K562 (cell line): ENCODE measurements around the gene DXO. TPM values are rescaled to one million over a fixed set of nuclear protein-coding genes. Genes with fewer than 3 reads are reported as not detected.

Source experiments
- ATAC-seq: fragments of 200-7000 bp; cut with Tn5 transposase; 3 replicates; pipeline ENCODE4 v1.9.1; 2020; ENCODE audit warnings: moderate library complexity
- BruUV-seq: library from RNA; stranded (reverse); fragments of 400-500 nt; replicated peaks from 2 replicates; lab custom pipeline; 2021; lab: Mats Ljungman, UMichigan
- CTCF ChIA-PET: fragments of 300-600 bp; formaldehyde crosslinking; extraction: SDS; loops from one replicate; lab custom pipeline; 2021; ENCODE audit warnings: low intra/inter-chr PET ratio; lab: Yijun Ruan, JAX
- POLR2A ChIA-PET: fragments of 300-600, 350-650 bp; sonication (Branson Sonifier 250); formaldehyde crosslinking; extraction: SDS; loops from one replicate; lab custom pipeline; 2021; ENCODE audit warnings: antibody characterized with exemption, inconsistent platforms; lab: Yijun Ruan, JAX
- DNase-seq, 4 experiments: peaks; one replicate each; pipeline versions ENCODE4 v3.0.0 to v3.0.0-alpha.2; 2011 to 2018; ENCODE audit warnings: low spot score in 3 of 4, mixed read lengths in 3 of 4; ENCODE audit errors: extremely low read depth in 1 of 4
- FAIRE-seq: peaks from 2 replicates; lab custom pipeline; 2011; peaks lifted over from hg19 to GRCh38; lab: Jason Lieb, UNC
- H2AFZ ChIP-seq: 2 replicates; pipeline ENCODE4 v1.6.0; 2011; ENCODE audit warnings: low read depth, low read length, control low read depth, inconsistent platforms
- H3K27ac ChIP-seq: fragments of 200-600 bp; 3 replicates; pipeline ENCODE4 v1.8.0; 2011; ENCODE audit warnings: low read depth, mild to moderate bottlenecking, control low read depth, inconsistent platforms, low read length, moderate library complexity, mixed read lengths; ENCODE audit errors: extremely low read depth
- H3K27me3 ChIP-seq, 2 experiments: fragments of 300-600 bp in 1 of 2; 2 replicates in 1 of 2; 3 replicates in 1 of 2; pipeline versions ENCODE4 v1.6.0 to v1.8.0; 2011; ENCODE audit warnings: inconsistent platforms in 2 of 2, low read length in 2 of 2, mild to moderate bottlenecking in 1 of 2, mixed read lengths in 1 of 2, moderate library complexity in 1 of 2; ENCODE audit not compliant: control insufficient read depth in 2 of 2, insufficient read depth in 2 of 2
- H3K36me3 ChIP-seq: fragments of 300-600 bp; 3 replicates; pipeline ENCODE4 v1.8.0; 2011; ENCODE audit warnings: mild to moderate bottlenecking, low read length, inconsistent platforms; ENCODE audit not compliant: control insufficient read depth, insufficient read depth
- H3K4me1 ChIP-seq, 2 experiments: fragments of 200-600 bp in 1 of 2; replicated peaks in 1 of 2; 2 replicates in 1 of 2; 3 replicates in 1 of 2; pipeline versions ENCODE4 v1.5.1 to v1.8.0; 2011; ENCODE audit warnings: inconsistent platforms in 2 of 2, low read length in 2 of 2, mild to moderate bottlenecking in 1 of 2, mixed read lengths in 1 of 2, moderate library complexity in 1 of 2; ENCODE audit not compliant: control insufficient read depth in 2 of 2, insufficient read depth in 2 of 2
- H3K4me2 ChIP-seq: 2 replicates; pipeline ENCODE4 v1.6.1; 2011; ENCODE audit warnings: low read length, control low read depth, inconsistent platforms, mixed read lengths; ENCODE audit not compliant: insufficient read depth
- H3K4me3 ChIP-seq: fragments of 200-600 bp; sonication (generic), shearing (Covaris generic); 2 replicates; pipeline ENCODE4 v1.5.1; 2016; ENCODE audit warnings: control low read depth, inconsistent platforms
- H3K79me2 ChIP-seq: fragments of 200-600 bp; 3 replicates; pipeline ENCODE4 v1.8.0; 2011; ENCODE audit warnings: low read length, inconsistent platforms; ENCODE audit not compliant: control insufficient read depth, insufficient read depth
- H3K9ac ChIP-seq, 2 experiments: 2 replicates each; pipeline versions ENCODE4 v1.6.0 to v1.6.1; 2011; ENCODE audit warnings: low read depth in 2 of 2, low read length in 2 of 2, control low read depth in 1 of 2, inconsistent platforms in 1 of 2, mild to moderate bottlenecking in 1 of 2, mixed read lengths in 1 of 2; ENCODE audit not compliant: insufficient read depth in 1 of 2
- H3K9me1 ChIP-seq: one replicate; pipeline ENCODE4 v1.6.0; 2011; ENCODE audit warnings: inconsistent platforms, mild to moderate bottlenecking, low read length, moderate library complexity; ENCODE audit not compliant: control insufficient read depth, insufficient read depth
- H3K9me3 ChIP-seq: replicated peaks from 2 replicates; pipeline ENCODE4 v1.5.1; 2011; ENCODE audit warnings: low read depth, low read length, inconsistent platforms; ENCODE audit not compliant: control insufficient read depth, insufficient read depth
- H4K20me1 ChIP-seq: replicated peaks from 2 replicates; pipeline ENCODE4 v1.6.1; 2011; ENCODE audit warnings: low read length, inconsistent platforms, mixed read lengths; ENCODE audit not compliant: control insufficient read depth, insufficient read depth
- MTA1 ChIP-seq: fragments of 450-650 bp; IDR thresholded peaks from 2 replicates; pipeline ENCODE4 v1.6.1; 2017; ENCODE audit warnings: borderline replicate concordance
- ZC3H8 ChIP-seq: fragments of 450-650 bp; IDR thresholded peaks from 2 replicates; pipeline ENCODE4 v1.6.1; 2017
- ZEB2 ChIP-seq: fragments of 450-650 bp; IDR thresholded peaks from 2 replicates; pipeline ENCODE4 v1.6.1; 2016
- WGBS: fragments of 100-300 bp; shearing (Covaris generic); methylation state at CpG from one replicate; pipeline ENCODE4 v1.1.6; 2016; ENCODE audit warnings: low coverage, mixed read lengths; ENCODE audit not compliant: insufficient coverage; ENCODE audit errors: missing lambda C conversion rate; 5-methylcytosine and 5-hydroxymethylcytosine counted together
- in situ Hi-C: fragments of 300-500 bp; cut with MboI; formaldehyde crosslinking; loops from 4 replicates; pipeline ENCODE4 v1.15.0; 2018; ENCODE audit warnings: inconsistent platforms, mixed read lengths
- intact Hi-C: fragments of 100-400 bp; cut with micrococcal nuclease; formaldehyde crosslinking; loops from 2 replicates; pipeline ENCODE4 v1.14.2; 2022
- polyA plus RNA-seq, 8 experiments: library from polyadenylated mRNA; depleted of rRNA in 4 of 8; stranded (reverse) in 5 of 8; unstranded in 3 of 8; fragments of >200 nt; fragmentation: Nextera tagmentation in 2 of 8; fragmentation: Illumina TruSeq in 1 of 8; extraction: Ambion mirVana in 2 of 8; extraction: Trizol in 1 of 8; gene quantifications; 2 replicates each; pipeline versions ENCODE4 v1.2.1 to v1.2.3, GENCODE V29; 2011 to 2014; ENCODE audit warnings: inconsistent platforms in 1 of 8, missing spikeins in 1 of 8
- total RNA-seq, 7 experiments: library from RNA; depleted of rRNA in 6 of 7; stranded (reverse); fragments of >200 nt in 6 of 7; fragmentation: Illumina TruSeq in 2 of 7; extraction: Trizol in 2 of 7; gene quantifications; 2 replicates each; pipeline versions ENCODE4 v1.2.1 to v1.2.3, GENCODE V29; 2011 to 2021; ENCODE audit warnings: low replicate concordance in 1 of 7
- TF ChIP-seq, protein P1 (sequence below), 2 experiments: fragments of 450-650 bp; IDR thresholded peaks; 2 replicates each; pipeline ENCODE4 v1.6.1; 2018; ENCODE audit warnings: mild to moderate bottlenecking in 2 of 2, low read depth in 1 of 2; ENCODE audit not compliant: partially characterized antibody in 2 of 2
- TF ChIP-seq, protein P2 (sequence below): sonication (generic); formaldehyde crosslinking; IDR thresholded peaks from 2 replicates; pipeline ENCODE4 v1.8.1; 2023; ENCODE audit warnings: missing genetic modification reagents, mild to moderate bottlenecking, borderline replicate concordance
- TF ChIP-seq, protein P3 (sequence below), 2 experiments: fragments of 450-650 bp; IDR thresholded peaks; 2 replicates each; pipeline ENCODE4 v1.6.1; 2016
- TF ChIP-seq, protein P4 (sequence below): fragments of 250-450 bp; sonication (Bioruptor Pico); IDR thresholded peaks from 2 replicates; pipeline ENCODE4 v1.4.0; 2020; ENCODE audit warnings: mild to moderate bottlenecking, moderate library complexity

Gene DXO
- total and polyA plus RNA-seq, 9 of the 15 experiments (the other 6 are each of a cell fraction or from before 2014, with no cell fraction given) = 6.4 to 35.1 (median 19.4) TPM

DNA sequence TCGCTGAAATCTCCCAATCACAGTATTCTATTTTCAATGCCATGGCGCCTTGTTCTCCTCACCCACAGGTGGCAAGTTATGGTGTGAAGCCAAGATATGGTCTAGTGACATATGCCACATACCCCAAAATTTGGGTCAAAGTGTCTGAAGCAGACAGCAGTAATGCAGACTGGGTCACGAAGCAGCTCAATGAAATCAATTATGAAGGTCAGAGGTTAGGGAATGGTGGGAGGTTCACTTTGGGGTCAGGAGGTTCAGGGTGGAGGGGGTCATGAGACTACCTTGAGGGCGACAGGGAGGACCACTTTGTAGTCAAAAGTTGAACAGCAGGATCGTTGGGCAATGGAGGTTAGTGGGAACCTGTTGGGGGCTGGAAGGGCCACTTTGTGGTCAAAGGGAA, 23.6 kb downstream of the DXO start:
- CTCF ChIA-PET = no interaction called here
- Histone ChIP-seq H3K79me2 (no peaks in the 10 kb centered on the region), H3K36me3 (peaks cover 26% of the 10 kb centered on the region), H3K9me3 (no peaks in the 10 kb centered on the region), H4K20me1 (no peaks in the 10 kb centered on the region), H3K27ac (peak overlapping the region; percentile 59; the same call in 2 of the 3 replicates), H2AFZ (no peak overlapping the region), H3K4me1 (peaks cover 16 to 24% of the 10 kb centered on the region in 2 experiments), H3K9me1 (peaks cover 7% of the 10 kb centered on the region), H3K4me3 (no peak overlapping the region), H3K9ac (no peak overlapping the region), H3K27me3 (peaks cover 2 to 16% of the 10 kb centered on the region in 2 experiments; a peak in 3 of 5 replicates), H3K4me2 (peak overlapping the region; percentile 66)
- 61% methylated on average over 5 of the region's 5 CpGs for WGBS
- DNase-seq (no peak), ATAC-seq (no peak), FAIRE-seq (no peak)
- intact Hi-C loops (loop anchor here (5.0 kb wide), 1 partner anchor 46 kb away; the partner anchor contains the start of gene ZBTB12), in situ Hi-C loops (no loop called here)
- POLR2A ChIA-PET = interaction anchor here (1.0 to 2.4 kb wide), 6 partner anchors 8 to 121 kb away, joined by 3 to 16 read pairs (median 4); partner anchors contain the start of genes HSPA1B, NELFE and SKIC2
- BruUV-seq = no TSS peak
- TF ChIP-seq, protein P1, sequence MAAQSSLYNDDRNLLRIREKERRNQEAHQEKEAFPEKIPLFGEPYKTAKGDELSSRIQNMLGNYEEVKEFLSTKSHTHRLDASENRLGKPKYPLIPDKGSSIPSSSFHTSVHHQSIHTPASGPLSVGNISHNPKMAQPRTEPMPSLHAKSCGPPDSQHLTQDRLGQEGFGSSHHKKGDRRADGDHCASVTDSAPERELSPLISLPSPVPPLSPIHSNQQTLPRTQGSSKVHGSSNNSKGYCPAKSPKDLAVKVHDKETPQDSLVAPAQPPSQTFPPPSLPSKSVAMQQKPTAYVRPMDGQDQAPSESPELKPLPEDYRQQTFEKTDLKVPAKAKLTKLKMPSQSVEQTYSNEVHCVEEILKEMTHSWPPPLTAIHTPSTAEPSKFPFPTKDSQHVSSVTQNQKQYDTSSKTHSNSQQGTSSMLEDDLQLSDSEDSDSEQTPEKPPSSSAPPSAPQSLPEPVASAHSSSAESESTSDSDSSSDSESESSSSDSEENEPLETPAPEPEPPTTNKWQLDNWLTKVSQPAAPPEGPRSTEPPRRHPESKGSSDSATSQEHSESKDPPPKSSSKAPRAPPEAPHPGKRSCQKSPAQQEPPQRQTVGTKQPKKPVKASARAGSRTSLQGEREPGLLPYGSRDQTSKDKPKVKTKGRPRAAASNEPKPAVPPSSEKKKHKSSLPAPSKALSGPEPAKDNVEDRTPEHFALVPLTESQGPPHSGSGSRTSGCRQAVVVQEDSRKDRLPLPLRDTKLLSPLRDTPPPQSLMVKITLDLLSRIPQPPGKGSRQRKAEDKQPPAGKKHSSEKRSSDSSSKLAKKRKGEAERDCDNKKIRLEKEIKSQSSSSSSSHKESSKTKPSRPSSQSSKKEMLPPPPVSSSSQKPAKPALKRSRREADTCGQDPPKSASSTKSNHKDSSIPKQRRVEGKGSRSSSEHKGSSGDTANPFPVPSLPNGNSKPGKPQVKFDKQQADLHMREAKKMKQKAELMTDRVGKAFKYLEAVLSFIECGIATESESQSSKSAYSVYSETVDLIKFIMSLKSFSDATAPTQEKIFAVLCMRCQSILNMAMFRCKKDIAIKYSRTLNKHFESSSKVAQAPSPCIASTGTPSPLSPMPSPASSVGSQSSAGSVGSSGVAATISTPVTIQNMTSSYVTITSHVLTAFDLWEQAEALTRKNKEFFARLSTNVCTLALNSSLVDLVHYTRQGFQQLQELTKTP (IDR thresholded peaks at IDR 0.05; ENCODE audit: low read depth in 1 of 2, partially characterized antibody in 2 of 2) = peak in 1 of 2 experiments; percentile 17
- 0 out of 2 replicates have a peak, but pooled peaks have one; percentile 4 for TF ChIP-seq ZEB2
- no peak for TF ChIP-seq ZC3H8
- 0 out of 2 replicates have a peak, but pooled peaks have one; percentile 2 for TF ChIP-seq MTA1
- TF ChIP-seq, protein P2, sequence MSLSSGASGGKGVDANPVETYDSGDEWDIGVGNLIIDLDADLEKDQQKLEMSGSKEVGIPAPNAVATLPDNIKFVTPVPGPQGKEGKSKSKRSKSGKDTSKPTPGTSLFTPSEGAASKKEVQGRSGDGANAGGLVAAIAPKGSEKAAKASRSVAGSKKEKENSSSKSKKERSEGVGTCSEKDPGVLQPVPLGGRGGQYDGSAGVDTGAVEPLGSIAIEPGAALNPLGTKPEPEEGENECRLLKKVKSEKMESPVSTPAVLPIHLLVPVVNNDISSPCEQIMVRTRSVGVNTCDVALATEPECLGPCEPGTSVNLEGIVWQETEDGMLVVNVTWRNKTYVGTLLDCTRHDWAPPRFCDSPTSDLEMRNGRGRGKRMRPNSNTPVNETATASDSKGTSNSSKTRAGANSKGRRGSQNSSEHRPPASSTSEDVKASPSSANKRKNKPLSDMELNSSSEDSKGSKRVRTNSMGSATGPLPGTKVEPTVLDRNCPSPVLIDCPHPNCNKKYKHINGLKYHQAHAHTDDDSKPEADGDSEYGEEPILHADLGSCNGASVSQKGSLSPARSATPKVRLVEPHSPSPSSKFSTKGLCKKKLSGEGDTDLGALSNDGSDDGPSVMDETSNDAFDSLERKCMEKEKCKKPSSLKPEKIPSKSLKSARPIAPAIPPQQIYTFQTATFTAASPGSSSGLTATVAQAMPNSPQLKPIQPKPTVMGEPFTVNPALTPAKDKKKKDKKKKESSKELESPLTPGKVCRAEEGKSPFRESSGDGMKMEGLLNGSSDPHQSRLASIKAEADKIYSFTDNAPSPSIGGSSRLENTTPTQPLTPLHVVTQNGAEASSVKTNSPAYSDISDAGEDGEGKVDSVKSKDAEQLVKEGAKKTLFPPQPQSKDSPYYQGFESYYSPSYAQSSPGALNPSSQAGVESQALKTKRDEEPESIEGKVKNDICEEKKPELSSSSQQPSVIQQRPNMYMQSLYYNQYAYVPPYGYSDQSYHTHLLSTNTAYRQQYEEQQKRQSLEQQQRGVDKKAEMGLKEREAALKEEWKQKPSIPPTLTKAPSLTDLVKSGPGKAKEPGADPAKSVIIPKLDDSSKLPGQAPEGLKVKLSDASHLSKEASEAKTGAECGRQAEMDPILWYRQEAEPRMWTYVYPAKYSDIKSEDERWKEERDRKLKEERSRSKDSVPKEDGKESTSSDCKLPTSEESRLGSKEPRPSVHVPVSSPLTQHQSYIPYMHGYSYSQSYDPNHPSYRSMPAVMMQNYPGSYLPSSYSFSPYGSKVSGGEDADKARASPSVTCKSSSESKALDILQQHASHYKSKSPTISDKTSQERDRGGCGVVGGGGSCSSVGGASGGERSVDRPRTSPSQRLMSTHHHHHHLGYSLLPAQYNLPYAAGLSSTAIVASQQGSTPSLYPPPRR (CRISPR knock-in tag) = no peak
- TF ChIP-seq, protein P3, sequence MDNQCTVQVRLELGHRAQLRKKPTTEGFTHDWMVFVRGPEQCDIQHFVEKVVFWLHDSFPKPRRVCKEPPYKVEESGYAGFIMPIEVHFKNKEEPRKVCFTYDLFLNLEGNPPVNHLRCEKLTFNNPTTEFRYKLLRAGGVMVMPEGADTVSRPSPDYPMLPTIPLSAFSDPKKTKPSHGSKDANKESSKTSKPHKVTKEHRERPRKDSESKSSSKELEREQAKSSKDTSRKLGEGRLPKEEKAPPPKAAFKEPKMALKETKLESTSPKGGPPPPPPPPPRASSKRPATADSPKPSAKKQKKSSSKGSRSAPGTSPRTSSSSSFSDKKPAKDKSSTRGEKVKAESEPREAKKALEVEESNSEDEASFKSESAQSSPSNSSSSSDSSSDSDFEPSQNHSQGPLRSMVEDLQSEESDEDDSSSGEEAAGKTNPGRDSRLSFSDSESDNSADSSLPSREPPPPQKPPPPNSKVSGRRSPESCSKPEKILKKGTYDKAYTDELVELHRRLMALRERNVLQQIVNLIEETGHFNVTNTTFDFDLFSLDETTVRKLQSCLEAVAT (IDR thresholded peaks at IDR 0.05) = 0 out of 4 replicates have a peak, but pooled peaks of 1 of the 2 experiments have one; percentile 52
- TF ChIP-seq, protein P4, sequence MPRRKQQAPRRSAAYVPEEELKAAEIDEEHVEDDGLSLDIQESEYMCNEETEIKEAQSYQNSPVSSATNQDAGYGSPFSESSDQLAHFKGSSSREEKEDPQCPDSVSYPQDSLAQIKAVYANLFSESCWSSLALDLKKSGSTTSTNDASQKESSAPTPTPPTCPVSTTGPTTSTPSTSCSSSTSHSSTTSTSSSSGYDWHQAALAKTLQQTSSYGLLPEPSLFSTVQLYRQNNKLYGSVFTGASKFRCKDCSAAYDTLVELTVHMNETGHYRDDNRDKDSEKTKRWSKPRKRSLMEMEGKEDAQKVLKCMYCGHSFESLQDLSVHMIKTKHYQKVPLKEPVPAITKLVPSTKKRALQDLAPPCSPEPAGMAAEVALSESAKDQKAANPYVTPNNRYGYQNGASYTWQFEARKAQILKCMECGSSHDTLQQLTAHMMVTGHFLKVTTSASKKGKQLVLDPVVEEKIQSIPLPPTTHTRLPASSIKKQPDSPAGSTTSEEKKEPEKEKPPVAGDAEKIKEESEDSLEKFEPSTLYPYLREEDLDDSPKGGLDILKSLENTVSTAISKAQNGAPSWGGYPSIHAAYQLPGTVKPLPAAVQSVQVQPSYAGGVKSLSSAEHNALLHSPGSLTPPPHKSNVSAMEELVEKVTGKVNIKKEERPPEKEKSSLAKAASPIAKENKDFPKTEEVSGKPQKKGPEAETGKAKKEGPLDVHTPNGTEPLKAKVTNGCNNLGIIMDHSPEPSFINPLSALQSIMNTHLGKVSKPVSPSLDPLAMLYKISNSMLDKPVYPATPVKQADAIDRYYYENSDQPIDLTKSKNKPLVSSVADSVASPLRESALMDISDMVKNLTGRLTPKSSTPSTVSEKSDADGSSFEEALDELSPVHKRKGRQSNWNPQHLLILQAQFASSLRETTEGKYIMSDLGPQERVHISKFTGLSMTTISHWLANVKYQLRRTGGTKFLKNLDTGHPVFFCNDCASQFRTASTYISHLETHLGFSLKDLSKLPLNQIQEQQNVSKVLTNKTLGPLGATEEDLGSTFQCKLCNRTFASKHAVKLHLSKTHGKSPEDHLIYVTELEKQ (CRISPR knock-in tag) = no peak
